Measurements from ENCODE around the gene MSRB2.
"Not testable (repeated sequence)": the region's sequence is repeated elsewhere in the genome, so short reads cannot be mapped to it uniquely, and the experiment has no call there.

MSRB2 gene

DNA sequence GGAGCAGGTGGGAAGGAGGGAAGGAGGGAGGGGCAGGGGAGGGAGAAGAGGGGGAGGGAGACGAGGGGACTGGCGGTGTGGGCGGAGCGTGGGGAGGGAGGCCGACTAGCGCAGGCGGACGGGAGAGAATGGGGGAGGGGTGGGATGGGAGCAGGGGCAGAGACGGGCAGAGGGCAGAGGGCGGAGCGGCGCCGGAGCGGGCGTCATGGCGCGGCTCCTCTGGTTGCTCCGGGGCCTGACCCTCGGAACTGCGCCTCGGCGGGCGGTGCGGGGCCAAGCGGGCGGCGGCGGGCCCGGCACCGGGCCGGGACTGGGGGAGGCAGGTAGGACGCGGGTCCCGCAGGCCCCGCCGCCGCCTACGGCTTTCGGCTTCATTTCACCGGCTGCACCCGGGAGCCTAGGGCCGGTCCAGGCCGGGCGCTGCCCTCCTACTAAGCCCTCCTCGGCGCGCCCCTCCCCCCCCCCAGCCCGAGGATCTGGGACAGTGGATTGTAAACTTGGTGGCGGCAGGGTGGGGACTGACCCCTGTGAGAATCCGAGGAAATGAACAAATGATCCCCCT is at the start of gene MSRB2:
TSS of gene MSRB2 (plus strand) at position 176 of the 562 bp plus-strand sequence. CDS start at position 206, 30 bp downstream.
- peak; percentile 61 for DNase-seq

DNA sequence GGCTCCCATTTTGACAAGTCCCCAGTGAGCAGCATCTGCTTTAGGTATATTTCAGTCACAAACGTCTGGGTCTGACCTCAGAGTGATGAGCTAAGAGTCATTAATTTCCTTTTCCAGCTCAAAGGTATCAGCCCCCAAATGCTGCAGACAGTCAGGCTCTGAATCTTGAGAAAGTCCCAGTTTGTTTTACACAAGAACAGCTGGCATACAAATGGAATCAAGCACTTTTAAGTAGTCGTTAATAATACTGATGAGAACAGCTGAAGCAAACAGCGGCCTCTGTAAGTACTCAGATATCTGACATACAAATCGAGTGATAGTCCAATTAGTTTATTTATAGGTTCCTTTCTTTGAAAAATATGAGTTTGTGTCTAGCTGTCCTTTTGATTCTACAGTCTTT is 49.4 kb upstream of the MSRB2 start:
- DNase-seq = no peak

DNA sequence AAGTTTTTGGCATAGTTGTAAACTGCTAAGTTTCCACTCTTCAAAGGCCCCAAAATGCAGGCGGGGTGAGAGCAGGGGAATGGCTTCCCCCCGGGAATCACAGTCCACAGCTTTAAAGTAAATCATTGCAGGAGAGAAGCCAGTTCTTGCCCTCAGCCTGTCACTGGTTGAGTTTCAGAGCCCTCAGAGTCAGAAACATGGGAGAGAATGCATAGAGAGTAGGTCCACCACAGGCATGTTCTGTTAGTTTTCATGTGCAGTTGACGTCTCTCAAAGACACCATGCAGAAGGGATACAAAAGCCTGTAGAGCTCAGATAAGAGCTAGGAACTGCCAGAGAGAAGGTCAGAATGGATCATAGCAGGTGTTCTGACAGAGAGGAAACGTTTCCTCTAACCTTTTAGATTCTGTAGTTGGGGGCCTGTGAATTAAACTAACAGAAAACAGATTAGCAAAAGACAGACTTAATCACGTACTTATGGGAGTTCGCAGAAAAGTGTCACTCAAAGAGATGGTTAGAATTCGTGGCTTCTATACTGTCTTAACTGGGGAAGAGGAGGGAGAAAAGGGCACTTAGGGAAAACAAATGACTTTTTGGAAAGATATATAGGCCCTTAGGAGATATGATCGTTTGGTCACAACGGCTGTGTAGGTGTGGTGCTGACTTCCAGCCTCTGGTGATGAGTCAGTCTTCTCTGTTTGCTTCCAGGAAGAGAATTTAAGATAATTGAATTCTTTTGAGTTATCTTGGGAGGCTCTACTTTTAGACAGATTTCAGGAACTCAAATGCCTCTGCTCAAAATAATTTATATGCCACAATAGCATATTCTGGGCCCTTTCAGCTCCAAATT is 48.0 kb upstream of the MSRB2 start:
- no peak for DNase-seq

DNA sequence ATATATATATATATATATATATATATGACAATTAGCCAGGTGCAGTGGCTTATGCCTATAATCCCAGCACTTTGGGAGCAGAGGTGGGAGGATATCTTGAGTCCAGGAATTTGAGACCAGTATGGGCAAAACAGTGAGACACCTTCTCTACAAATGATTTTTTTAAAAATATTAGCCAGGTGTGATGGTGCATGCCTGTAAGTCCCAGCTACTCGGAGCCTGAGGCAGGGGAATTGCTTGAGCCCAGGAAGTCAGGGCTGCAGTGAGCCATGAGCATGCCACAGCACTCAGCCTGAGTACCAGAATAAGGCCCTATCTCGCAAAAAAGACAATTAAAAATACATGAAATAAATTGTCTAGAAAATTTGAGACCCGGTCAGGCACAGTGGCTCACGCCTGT is 47.2 kb upstream of the MSRB2 start:
- DNase-seq = no peak

DNA sequence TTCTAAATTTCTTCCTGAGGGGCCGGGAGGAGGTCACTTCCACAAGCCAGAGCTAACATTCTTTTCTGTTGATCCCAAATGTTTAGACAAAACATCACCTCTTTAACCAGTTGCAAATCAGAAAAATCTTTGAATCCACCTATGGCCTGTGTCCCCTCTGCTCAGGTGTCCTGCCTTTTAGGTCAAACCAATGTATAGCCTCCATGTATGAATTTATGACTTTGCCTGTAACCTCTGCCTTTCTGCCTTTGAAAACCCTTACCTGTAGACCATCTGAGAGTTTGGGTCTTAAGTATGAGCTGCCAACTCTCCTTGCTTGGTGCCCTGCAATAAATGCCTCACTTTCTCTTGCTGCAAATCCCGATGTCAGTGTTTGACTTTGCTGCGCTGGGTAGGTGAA is 44.1 kb upstream of the MSRB2 start:
- no peak for DNase-seq

DNA sequence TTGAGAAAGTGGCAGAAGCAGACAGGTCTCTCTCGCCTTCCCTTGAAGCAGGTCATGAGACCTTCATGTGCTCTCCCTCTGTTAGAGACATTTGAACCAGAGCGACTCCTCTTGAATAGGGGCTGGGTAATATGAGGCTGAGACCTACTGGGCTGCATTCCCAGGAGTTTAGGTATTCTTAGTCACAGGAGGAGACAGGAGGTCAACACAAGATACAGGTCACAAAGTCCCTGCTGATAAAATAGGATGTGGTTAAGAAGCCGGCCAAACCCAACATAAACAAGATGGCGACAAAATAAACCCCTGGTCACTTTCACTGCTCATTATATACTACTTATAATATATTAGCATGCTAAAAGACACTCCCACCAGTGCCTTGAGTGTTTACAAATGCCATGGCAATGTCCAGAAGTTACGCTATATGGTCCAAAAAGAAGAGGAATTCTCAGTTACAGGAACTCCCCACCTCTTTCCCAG is 43.5 kb upstream of the MSRB2 start:
- no peak for DNase-seq

DNA sequence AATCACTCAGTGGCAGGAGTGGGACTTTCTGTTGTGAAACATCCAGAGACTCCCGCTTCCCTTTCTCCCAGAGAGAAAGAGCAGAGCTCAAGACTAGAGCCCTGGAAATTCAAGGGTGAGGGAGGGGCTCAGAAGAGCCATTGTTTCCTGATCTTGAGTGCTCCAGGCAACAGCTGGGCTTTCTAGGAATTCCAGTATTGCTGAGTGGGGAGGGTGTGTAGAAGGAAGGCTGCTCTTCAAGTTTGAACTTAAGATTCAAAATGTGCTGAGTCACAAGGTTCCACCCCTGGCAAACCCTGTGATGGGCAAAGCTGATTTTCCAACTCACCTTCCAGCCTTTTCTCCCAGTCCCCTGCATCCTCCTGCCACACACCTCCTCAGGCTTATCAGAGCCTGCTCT is 42.3 kb upstream of the MSRB2 start:
- no peak for DNase-seq

DNA sequence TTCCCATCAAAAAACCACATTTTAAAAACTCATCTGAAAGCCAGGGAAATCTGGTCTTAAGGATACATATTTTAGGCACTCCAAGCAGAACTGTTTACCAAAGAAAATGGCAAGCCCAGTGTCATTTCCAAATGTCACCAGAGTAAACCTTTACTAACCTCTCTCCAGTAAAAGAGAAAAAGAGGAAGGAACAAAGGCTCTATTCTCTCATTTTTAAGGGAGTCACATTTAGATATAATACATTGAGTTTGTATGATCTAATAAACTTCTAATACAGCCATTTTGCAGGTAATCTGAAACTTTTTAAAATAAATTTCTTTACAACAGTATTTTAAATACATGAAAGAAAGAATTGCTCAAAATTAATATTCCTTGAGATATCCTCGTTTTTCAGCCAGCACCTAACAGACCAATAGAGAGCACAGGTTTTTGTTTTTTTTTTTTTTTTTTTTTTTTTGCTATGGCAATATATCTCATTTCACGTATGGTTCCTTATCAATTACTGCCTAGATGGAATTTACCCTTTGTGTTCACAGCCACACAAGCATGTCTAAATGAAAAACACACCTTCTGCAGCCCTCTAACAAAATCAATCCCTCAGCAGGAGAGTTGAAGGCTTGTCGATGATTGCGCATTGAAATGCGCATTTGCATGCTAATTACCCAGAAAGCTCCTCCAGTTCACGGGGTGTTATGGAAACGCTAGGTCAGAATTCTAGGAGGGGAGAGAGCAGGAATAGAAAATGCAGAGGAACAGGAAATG is 39.8 kb upstream of the MSRB2 start:
- DNase-seq = no peak

DNA sequence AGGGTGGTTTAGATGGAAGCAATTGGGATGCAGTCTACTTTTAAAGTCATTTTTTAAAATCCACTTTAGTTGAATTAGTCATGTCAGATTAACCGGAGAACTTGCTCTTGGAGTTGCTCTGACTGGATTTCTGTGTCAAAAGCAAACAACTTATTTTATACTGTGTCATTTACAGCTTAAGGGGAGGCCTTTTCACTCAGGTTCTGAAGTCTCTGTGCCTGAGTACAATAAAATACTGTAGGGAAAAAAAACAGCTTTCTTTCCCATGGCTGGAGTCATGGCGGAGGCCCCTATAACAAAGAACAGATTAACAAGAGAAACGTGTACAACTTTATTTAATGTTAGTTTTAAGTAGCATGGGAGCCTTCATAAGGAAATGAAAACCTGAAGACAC is 39.2 kb upstream of the MSRB2 start:
- DNase-seq = no peak

DNA sequence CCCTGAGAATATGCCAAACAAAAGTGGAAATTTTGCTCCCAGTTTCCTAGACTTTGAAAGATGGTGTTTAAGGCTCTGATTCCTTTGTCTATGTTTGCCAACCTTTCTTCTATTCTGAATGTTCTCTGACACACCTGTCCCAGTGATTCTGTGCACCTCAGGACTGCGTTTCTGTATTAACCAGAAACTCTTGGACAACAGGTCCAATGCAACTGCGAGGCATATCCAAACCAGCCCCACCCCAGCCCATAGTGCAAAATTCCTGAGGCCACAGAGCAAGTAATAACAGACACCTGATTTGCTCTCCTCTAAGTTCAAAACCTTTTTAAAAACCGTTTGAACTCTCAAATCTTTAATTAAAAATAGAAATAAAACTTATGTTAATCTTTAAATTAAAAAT is 37.0 kb upstream of the MSRB2 start:
- no peak for DNase-seq

DNA sequence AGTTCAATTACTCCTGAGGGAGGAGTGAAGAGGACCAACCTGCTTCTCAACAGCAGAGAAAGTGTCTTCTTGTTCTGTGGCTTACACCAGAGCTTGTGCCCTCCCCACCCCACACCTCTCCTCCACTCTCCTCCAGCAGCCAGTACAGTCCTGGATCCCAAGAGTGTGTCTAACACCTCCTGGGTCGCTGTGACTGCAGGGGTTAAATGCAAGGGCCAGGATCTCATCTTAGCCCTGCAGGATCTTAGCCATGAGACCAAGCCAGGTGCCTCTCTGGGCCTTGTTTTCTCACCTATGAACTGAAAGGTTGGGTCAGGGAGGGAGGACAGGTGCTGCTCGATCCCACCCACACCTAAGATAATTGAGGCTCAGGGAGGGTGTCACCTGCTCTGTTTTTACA is 34.5 kb upstream of the MSRB2 start:
- DNase-seq = no peak

DNA sequence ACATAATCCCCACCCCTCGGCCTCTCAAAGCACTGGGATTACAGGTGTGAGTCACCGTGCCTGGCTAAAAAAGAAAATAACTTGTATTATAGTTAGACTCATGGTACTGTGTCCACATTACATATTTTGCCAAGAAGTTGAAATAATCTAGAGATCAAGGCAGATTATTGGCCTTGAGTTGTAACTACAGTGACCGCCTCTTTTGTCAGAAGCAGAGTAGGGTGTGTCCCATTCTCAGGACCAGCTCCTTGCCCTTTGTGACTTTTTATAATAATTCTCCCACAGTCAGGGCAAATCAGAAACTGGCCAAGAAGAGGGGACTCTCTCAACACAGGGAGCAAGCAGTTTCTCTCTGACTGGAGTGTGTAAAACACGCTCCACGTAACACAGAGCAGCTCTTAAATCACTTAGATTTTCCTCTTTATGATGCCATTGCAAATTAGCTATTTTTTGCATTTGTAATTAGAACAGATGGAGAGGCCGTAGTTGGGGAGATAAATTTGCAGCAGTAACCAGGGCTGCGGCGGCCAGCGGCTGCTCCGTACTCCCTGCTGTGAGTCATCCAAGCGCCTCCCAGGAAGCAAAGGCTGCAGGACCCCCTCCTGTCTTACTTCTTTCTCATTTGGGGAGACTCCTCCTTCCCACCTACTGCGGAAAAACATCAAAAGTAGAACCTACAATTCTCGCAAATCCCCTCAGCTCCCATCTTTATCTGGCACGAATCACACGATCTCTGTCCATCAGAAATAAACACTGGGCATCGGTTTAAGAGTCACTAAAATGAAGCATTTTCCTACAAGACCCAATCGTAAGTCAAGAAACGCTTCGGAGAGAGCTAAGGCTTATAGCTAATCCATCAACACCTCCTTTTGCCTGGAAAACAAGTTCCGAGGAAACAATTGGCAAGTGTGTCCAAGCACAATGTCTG is 32.1 kb upstream of the MSRB2 start:
- DNase-seq = no peak

DNA sequence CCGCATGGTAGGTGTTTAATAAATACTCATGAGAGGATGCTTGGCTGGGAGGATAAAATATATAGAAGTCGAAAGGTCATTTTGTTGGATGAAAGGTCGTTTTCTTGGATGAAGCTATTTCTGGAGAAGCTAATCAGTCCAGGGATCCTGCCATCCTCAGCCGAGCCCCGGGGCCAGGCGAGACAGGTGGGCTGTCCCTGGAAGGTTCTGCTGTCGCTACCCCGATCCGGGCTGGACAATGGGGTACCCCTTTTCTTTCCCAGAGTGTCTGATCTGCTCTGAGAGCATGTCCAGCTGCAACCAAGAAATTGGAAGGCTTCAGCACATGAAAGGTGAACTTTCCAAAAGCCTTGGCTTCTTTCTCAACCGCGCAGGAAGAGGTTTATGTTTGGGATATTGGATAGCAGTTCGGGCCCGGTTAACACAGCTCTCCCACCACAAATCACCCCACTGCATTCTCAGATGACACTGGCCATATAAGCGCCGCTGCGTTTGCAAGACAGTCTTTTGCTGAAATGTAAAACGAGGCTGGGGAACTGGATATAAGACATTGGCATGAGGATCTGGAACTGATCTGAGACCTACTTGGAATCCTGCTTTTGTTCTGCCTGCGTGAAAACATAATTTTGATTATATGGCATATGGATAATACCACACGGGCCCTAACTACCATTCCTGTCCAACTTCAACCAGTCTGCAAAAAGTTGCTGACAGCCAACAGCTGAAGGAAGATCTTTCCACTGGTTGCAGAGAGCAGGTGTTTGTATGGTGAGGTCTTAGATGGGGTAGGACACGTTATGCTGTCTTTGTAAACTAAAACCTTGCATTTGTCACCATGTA is 31.2 kb upstream of the MSRB2 start:
- DNase-seq = no peak

DNA sequence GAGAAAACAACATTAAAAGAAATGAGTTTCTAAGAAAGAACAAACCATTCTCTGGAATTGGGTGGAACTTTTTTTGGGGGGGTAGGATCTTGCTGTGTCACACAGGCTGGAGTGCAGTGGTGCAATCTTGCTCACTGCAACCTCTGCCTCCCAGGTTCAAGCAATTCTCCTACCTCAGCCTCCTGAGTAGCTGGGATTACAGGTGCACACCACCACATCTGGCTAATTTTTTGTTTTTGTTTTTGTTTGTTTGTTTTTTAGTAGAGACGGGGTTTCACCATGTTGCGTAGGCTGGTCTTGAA is 30.6 kb upstream of the MSRB2 start:
- DNase-seq = not testable (repeated sequence)

DNA sequence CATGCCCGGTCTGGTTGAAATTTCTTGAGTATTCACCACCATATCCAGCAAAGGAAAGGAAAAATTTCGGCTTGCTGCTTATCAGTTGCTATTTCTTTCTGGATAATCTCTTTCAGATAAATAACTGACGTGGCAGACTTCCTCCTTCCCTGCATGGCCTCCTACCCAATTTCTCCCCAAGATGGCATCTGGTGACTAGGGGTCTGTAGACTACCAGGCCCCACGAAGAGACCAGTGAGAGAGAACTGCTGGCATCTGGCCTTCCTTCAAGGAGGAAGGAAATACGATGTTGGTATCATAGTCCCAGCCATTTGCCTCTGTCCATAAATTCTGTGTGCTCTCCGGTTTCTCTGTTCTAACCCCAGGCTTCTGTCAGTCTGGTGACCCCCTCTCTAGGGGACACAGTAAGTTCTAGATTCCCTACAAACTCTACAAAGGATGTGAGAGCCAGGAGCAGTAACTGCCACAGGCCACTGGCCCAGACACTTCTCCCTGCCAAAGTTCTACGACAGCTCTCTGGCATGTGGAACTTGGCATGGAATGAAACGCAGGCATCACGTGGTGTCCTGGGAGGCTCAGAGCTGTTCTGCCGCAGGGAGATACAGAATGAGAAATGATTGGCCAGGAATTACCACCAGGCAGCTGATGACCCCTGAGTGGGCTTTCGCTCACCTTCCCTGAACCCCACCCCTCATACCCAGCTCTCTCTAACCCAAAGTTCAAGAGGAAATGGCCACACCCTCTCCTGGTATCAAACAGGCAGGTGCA is 30.0 kb upstream of the MSRB2 start:
- DNase-seq = no peak

DNA sequence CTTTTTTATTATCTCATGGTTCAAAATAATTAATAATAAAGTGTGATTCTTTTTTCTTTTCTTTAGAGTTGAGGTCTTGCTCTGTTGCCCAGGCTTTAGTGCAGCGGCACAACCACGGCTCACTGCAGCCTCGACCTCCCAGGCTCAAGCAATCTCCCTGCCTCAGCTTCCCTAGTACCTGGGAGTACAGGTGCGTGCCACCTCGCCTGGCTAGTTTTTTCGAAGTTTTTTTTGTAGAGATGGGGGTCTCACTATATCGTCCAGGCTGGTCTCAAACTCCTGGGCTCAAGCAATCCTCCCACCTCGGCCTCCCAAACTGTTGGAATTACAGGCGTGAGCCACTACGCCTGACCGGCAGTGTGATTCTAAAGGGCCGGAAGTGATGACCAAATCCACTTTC is 28.0 kb upstream of the MSRB2 start:
- DNase-seq = no peak

DNA sequence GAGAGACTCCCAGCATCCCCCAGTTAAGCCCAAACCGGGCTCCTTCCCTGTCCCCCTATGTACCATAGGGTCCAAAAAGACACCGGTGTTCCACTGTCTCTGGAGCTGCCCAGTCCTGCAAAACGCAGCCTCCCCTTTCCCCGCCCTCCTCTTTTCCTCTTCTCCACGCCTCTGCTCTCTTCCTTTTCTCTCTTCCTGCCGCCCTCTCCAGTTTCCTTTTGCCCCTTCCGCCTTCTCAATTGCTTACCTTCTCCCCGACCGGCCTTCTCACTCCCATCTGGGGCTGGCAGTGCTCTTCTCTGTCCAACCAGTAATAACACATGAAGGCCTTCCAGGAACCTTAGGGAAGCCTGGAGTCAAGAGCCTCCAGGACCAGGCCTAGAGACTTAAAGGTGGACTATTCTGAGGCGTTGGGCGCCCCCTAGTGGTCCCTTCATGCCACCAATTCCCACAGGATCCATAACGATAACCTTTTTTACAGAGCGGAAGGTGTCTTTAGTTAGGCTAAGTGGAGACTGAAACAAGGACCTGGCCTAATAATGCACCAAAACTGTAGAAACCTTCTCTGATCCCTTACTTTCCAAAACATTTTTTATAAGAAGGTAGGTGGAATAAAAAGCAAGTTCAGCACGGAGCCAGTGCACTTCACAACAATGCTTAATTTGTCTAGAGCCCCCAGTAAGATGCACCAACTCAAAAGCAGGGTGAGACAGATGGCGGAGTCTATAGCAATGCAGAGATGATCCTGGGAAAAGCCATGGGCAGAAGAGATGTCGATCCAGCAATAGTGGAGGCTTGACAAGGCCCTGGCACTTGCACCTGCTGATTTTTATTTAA is 27.2 kb upstream of the MSRB2 start:
- peak; percentile 11 for DNase-seq

DNA sequence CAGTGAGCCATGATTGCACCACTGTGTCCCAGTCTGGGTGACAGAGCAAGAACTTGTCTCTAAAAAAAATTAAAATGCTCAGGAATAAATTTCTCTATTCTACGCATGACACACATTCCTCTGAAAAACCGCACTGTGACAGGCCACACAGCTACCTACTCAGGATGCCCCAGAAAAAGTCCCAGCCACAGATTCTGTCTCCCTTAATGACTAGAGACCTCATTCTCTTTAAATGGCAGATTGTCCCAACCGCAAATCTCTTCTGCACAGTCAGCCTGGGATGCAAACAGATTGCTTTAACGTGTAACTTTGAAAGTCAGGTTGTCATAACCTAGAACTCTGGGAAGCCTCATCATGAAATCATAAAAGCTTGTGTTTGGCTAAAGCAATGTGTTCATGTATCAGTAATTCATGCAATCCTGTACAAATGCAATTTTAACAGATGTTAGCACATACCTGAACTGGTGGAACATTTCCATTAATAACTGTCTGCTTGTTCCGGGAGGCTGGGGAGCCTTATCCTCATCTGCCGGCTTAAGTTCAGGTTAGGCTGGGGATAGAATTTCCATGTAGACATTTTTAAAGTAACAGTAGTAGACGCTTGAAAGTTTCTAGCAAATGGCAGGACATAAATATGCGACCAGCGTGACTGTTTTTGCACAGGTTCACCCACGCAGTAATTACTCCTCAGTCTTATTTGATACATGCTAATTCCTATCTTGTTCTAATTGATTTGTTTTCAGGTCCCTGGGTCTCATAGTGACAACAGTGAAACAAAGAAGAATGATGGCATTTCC is 26.2 kb upstream of the MSRB2 start:
- DNase-seq = no peak
